Stimulated activated CD4-positive, alpha-beta T cell treated with anti-CD3 and anti-CD28 coated beads, TNF-alpha, amount 100 ng/mL, for 48 hours (primary cell): ENCODE results near the gene FOXE1.

ENCODE experiments used
- DNase-seq, 3 donors: peaks; one replicate each; pipeline ENCODE4 v3.0.0-alpha.2; 2020; ENCODE audit warnings: low read depth in 3 of 3

The FOXE1 gene

DNA sequence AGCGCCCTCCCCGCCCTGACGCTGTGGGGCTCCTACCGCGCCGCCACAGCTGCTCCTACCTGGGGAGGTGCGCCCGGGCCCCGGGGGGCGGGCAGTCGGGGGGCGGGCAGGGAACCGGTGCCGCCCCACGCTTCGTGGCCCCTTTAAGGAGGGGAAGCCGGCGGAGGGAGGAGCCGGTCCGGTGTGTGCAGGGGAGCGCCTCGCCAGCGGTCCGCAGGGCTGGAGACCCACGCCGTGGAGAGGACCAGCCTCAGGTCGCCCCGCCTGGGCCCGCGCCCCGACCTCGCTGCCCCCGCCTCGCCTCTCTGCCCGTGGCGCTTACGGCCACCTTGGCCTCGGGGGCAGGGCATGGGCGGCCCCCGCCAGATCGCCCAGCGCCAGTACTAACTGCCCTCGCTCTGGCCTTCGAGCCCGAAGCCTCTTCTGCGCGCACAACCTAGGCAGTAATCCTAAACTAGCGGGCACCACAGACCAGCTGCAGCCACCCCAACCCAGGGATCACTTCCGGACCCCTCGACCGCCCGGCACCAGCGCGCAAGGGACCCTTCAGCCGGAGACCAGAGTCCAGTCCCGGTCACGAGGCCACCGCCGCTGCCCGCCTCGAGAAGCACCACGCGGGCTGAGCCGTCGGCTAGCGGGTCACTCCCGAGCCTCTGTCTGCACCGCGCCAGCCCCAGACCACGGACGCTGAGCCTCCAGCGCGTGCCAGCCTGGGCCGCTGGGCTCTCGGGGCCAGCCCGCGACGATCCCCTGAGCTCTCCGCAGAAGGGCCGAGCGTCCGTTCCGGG is at the start of gene FOXE1:
FOXE1 (plus strand) TSS at position 171 of the 788 bp plus-strand sequence. CDS start 689 bp downstream, outside the sequence.
- no peak for DNase-seq

- DNase-seq: no peak
These were observed 49.0 kb upstream of the FOXE1 start for GRCh38 chr9:97804059-97804365.

DNA sequence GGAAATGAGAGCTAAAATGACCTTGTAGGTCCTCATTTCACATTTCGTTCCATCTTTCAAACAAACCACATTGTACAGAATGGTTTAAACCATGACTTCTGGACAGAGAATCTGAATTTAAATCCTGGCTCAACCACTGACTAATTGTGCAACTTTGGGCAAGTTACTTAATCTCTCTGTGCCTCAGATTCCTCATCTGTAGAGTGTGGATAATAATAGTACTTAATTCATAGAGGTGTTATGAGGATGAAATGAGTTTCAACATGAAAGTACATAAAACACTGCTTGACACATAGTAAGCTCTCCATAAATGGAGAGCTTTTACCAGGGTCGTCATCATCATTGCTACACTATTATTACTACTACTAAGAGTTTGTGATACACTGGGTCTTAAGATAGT is 46.3 kb upstream of the FOXE1 start:
- no peak for DNase-seq

- DNase-seq: no peak
These were observed 45.3 kb upstream of the FOXE1 start for GRCh38 chr9:97807681-97808080.

DNA sequence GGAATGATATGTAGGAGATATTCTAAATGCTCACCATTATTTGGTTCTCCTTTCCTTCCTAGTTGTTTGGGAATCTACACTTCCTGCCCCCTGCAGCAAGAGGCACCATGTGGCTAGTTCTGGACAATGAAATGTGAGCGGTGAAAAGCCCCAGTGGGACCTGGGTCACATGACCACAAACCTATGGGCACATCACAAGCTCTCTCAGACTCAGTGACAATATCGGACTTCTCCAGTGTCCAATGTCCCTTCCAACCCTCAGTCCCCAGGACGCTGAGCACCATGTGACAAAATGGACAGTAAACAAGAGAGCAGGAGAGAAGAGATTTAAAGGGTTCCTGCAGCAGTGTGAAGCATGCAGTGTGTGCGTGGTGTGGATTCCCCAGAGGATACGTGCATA is 44.6 kb upstream of the FOXE1 start:
- DNase-seq: no peak

DNA sequence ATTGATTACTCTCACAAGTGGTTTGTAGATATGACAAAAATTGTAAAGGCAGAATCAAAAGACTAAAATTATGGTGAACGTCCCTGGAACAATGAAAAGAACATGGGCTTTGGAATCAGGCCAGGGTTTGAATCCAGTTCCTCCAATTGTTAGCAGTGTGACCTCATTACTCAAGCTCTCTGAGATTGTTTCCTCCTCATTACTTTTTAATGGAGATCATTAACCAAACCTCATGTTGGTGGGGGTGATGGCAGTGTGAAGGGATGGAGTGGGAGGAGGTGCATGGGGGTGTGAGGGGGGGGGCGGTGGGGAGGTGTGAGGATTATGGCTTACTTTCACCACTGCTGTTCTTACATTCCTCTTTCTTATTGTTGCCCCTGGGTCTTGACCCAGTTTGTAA is 44.1 kb upstream of the FOXE1 start:
- no peak for DNase-seq

GRCh38 chr9:97809666-97810344 is 43.2 kb upstream of the FOXE1 start:
- DNase-seq: no peak

DNA sequence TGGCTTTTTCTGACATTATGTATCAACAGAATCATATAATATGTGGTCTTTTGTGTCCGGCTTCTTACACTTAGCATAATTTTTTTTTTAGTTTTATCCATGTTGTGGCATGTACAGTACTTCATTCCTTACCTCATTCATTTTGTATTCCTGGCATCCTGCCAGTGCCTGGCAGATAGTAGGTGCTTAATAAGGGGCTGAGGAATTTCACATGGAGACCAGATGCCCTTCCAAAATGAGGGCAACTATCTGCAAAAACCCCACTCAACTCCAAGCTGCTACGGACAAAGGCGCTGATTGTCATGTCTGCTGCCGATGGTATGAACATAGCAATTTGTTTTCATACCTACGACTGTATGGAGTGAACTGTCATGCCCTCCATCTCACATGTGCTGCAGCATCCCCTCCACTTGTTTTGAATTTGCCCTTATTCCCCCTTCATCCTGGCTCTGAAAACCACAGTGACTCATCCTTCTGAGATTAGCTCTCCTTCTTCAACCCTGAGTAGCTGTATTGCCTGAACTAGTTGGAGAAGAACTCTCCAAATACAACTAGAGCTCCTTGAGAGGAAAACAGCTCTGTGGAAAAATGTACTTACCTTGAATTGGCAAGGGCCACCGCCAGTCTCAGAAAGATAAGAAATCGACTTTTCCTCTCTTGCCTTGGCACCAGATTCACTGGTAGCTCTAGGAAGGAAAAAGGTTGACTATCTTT is 41.3 kb upstream of the FOXE1 start:
- no peak for DNase-seq

GRCh38 chr9:97812247-97812543 is 40.8 kb upstream of the FOXE1 start:
- no peak for DNase-seq

DNA sequence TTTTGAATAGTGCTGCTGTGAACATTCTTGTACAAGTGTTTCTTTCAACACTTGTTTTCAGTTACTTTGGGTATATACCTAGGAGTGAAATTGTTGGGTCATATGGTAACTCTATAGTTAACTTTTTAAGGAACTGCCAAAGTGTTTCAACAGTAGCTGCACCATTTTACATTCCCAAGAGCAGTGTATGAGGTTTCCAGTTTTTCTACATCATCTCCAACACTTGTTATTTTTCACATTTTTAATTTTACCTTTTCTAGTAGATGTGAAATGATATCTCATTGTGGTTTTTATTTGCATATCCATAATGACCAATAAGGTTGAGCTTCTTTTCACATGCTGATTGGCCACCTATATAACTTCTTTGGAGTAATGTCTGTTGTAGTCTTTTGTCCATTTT is 40.0 kb upstream of the FOXE1 start:
- DNase-seq: no peak

GRCh38 chr9:97819735-97820134 is 33.3 kb upstream of the FOXE1 start:
- no peak for DNase-seq

GRCh38 chr9:97820373-97820772 is 32.7 kb upstream of the FOXE1 start:
- no peak for DNase-seq

DNA sequence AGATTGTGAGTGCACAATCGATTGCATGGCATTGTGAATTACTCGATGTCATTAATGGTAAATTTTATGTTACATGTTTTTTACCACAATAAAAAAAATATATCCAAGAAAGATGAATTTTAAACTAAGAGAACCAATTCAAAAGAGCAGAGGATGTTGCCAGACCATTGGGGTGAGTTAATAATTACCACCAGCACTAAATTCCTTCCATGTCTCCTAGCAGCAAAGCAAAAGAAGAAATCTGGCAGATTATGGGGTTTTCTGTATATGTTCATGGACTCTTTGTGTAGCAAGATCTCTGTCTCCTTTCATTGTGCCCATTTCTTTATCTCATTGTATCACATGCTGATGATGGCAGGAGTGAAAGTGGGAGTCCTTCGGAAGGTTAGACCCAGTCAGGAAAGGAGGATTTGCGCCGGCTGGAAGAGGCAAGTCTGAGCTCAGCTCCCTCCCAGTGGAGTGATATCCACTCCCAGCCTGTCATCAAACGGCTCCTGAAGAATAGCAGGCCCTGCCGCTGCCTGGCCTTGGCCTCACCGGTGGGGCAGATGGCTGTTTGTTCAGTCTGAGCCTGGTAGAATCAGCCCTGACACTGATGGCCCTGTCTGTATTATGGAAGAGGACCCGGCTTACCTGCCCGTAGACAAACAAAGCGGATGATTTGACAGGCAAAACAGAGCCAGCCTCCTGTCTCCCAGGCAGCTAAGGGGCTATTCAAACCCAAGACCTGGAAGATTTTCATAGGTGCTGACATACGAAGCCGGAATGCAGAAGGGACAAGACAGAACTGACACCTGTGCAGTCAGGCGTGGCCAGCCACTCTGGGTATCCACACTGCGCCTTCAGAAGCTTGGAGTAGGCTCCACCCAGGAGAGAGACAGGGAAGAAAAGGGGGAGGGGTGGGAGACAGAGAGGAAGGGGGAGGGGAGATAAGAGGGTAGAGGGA is 21.9 kb upstream of the FOXE1 start:
- no peak for DNase-seq

DNA sequence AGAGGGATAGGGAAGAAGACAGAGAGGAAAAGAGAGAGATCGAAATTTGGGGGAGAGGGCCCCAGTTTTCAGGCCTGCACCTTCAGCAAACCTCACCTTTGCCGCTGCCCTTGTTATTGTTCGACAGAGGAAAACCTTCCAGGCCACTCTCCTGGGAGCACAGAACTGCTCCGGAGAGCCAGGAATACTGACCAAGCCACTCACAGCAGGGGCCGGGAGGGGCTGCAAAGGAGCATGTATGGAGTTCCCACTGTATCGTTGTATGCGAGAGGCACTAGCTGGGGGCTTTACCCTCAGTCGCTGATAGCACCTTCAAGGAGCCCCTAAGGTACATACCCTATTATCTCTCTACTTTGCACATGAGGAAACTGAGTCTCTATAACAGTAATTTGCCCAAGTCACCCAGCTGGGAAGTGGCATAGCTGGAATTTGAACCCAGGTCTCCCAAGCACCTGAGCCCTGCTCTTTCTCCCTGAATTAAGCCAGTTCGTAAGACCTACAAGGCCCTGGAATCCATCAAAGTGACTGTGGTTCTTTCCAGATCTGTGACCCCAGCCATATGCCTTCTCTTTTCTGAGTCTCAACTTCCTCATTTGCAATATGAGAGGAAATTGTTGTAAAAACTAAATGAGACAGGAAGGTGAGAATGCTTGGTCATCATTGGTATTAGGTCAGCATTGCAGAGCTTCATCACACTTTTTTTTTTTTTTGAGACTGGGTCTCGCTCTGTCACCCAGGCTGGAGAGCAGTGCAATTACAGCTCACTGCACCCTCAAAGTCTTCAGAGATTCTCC is 21.0 kb upstream of the FOXE1 start:
- DNase-seq: no peak

DNA sequence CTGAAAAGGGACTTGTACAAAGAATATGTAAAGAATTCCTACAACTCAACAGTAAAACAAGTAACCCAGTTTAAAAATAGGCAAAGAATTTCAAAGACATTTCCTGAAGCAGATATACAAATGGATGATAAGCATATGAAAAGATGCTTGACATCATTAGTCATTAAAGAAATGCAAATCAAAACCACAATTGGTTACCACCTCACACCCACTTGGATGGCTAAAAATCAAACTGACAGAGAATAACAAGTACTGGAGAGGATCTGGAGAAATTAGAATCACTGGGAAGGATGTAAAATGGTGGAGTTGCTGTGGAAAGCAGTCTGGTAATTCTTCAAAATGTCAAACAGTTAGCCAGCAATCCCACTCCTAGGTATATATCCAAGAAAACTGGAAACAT is 12.5 kb upstream of the FOXE1 start:
- no peak for DNase-seq

- DNase-seq: no peak
These were observed 10.1 kb upstream of the FOXE1 start for GRCh38 chr9:97842960-97843359.

GRCh38 chr9:97845130-97845529 is 7.9 kb upstream of the FOXE1 start:
- no peak for DNase-seq

GRCh38 chr9:97845763-97846162 is 7.3 kb upstream of the FOXE1 start:
- DNase-seq: no peak

DNA sequence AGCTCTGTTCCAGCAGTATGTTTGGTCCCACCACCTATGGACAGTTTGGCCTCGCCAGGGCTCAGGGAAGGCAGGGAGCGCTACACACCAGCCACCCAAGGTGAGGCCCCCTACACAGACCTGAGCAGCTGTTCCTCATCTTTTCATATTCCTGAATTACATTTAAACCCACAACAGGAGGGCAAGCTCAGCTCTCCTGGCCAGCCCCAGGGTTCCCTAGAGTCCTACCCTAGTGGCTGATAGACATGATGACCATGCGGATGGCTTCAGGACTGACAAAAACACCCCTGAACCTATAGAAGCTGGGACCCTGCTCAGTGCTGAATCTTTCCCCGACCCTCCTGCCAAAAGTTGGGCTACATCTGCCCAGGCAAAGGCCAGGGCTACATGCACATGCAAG is 6.7 kb upstream of the FOXE1 start:
- no peak for DNase-seq

DNA sequence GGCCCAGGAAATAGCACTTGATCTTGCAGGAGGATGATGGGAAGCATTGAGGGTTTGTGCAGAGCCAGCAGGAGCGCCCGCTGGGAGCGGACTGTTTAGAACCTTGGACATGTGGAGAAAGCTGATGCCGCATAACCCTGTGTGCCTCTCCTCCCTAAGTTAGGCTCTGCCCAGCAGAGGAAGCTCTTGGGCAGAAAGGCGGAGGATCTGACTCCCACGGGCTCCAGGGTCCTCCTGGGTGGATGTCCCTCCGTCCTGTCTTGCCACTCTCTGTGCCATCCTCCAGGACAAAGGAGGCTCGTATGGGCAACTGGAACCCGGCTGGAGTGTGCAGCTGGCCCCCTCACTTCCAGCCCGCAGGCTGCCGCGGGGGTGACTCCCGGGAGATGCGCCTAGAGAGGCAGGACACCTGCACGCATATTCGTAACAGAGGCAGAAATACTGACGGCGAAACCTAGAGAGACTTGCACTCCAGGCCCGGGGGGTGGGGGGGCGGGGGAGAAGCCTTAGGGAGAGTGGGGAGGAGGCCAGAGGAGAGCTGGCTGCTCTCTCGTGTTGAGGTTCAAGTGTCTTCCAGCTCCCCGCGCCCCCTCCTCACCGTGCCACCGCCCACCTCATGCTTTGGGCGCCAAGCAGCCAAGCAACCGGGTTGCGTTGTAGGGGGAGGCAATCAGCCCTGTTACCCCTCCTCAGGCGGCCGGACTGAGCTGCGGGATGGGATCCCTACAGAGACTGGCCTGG is 5.4 kb upstream of the FOXE1 start:
- DNase-seq: no peak

- no peak for DNase-seq
These were observed 4.9 kb upstream of the FOXE1 start for GRCh38 chr9:97848215-97848479.
